A204.1 (cell line): ENCODE results near the gene CNR2.
A peak's percentile ranks its signal among the peaks of the same experiment; 100 is the strongest.
"Not testable (repeated sequence)": the region's sequence is repeated elsewhere in the genome, so short reads cannot be mapped to it uniquely, and the experiment has no call there.

Experiments used
- FAIRE-seq: peaks from 2 replicates; lab custom pipeline; 2012; peaks lifted over from hg19 to GRCh38; lab: Jason Lieb, UNC

Gene CNR2

DNA sequence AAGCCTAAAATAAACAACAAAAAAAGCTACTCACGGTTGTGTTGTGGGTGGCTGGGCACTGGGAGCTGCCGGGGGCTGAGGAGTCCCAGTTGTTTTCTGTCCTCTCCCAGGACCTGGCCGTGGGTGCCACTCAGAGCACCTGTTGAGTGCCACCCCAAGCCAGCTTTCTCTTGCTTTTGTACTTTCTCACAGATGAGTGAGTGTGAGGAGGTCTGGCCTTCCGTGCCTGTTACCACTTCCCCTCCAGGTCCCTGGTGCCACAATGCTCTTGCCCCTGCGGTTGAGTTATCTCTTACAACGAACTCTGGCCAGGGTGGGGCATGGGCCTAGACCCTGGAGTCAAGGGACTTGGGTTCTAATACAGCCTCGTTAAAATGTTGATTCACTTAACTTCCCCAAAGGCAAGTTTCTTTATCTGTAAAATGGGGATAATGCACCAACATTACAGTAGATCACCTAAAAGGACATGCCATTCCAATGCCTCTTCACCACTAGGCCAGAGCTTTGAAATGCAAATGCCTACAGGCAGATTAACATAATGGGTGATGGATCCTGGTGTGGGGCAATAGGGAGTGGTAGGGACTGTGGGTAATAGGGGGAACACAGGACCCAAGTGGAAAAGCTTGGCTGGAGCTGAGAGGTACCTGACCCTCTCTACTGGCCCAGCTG, at the start of gene CNR2:
CNR2 (minus strand) TSS at position 151 of the 669 bp plus-strand sequence. CDS start 37,745 bp downstream, outside the sequence.
- no peak for FAIRE-seq

DNA sequence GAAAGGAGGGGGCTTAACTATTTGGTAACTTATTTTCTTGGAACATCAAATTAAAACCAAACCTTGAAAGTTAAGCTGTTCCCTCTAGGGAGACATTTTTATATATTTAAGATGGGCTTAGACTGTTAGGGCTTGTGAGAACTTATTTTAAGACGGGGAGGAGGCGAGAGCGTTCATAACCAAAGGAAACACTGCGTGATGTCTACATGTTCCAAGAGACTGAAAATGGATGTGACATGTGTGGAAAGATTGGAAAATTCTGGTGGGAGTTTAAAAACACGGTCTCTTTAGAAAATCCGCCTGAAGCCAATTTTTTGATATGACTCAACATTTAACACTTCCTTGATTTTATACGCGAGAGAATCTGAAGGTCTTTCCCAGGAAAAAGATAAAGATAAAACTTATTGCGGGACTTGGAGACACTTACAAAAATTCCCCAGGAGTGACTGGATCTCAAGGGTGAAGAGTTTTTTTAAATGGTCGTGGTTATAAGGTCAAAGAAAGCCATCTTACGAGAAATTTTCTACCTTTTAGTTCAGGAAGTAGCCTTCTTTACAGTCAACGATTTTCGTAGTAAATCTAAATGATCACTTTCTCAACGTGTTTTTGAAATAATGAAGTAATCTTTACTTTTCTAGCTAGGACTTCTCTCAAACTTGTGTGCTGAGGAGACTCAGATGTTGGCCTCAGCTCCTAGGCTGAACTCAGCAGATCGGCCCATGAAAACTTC, 47.3 kb upstream of the CNR2 start:
- no peak for FAIRE-seq

DNA sequence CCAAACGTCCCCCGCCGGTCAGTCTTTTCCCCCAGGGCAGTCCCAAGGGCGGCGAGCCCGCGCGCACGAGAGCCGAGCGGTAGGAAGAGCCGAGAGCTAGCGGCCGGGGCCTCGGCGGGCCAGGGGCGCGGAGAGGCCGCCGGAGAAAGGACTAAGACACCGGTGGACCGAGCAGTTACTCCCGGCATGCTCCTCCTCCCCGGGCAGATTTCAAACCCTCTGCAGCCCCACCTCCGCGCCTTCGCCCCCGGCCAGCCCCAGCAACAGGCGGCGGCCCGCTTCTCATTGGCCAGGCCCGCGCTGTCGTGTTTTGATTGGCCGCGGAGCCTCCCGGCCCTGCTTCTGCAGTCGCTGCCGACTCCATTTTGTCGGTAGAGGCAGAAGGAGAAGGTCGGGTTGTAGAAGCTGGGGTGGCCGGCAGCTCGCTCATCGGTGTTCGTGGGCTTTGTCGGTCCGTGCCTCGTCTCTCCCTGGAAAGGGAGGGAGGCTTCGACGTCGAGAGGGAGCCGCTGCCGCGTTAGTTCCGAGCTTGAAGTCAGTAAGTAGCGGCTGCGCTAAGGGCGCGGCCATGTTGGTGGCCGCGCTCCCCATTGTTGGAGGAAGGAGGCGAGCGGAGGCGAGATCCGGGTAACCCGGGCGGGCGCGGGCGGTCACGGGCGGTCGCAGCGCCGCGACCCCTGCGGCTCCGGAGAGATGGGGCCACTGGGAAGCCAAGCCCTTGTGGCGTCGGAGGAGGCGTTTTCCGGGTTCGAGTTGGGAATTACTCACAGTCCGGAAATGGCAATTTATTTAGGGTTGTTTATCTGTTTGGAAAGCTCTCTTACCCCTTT, 46.5 kb upstream of the CNR2 start, which contains the start of gene PNRC2:
PNRC2 (plus strand) TSS at position 368 of the 830 bp plus-strand sequence. CDS start 1,630 bp downstream, outside the sequence.
- peak; percentile 90 for FAIRE-seq

DNA sequence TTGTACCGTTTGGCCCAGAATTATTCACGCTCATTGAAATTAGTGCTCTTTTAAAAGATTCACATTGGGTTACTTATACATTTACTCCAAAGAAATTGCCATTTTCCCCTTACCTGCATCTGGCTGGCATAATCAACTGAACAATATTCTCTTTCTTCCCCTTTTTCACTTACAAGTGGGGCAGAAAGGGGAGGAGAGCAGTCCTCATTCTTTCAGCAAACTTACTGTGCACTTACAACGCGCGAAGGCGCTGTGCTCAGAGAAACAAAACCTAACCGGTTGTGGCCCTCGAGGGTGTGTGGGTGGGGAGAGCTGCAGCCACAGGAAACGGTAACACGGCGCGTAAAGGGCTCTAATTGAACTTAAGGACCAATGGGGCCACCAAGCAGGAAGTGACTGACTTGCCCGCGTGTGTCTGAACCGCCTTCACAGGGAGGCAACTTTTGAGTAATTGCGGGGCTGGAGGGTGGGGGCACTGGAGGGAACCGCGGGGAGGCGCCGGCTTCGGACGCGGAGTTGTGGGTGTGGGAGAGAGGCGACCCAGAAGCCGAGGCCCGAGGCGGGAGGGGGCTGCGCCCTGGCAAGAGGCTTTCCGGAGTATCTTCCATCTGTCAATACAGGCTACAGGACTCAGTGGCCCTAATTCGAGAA, 45.8 kb upstream of the CNR2 start:
- peak; percentile 95 for FAIRE-seq

DNA sequence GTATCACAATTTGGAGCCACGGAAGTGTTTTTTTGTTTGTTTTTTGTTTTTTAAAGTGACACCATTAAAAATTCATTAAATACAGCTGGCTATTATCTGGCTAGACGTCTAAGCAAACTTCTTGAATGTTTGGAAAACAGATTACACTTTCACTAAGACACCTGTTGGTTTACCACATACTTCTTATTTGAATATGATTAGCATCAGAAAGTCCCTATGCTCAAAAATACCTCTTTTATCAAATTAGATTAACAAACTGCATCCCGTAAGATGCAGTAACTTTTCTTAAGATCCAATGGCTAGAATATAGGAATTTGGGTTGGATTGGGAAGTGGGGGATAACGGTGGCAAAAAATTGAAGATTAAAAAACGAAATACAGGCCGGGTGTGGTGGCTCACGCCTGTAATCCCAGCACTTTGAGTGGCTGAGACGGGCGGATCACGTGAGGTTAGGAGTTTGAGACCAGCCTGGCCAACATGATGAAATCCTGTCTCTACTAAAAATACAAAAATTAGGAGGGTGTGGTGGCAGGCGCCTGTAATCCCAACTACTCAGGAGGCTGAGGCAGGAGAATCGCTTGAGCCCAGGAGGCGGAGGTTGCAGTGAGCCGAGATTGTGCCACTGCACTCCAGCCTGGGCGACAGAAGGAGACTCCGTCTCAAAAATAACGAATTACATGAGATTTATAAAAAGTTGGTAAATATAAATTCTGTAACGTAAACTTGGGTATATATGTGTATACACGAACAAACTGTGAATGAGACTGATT, 45.1 kb upstream of the CNR2 start:
- not testable (repeated sequence) for FAIRE-seq

DNA sequence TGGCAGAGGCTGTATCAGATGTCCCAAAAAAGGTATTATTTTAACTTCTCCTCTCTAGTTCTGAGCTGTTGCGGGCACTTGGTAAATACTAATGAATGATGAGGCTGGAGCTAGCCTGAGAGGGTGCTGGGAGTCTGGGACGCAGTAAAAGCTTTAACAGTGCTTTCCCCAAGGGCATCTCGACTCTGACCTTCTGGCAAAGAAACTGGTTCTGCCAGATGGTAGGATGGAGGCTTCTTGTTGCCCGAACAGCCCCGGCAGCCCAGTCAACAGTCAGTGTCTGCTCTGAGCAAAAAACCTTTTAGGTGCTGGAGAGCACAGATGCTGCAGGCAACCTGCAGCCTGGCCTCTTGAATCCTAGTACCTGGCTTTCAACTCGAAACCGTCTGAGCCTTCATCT, 43.9 kb upstream of the CNR2 start:
- no peak for FAIRE-seq

DNA sequence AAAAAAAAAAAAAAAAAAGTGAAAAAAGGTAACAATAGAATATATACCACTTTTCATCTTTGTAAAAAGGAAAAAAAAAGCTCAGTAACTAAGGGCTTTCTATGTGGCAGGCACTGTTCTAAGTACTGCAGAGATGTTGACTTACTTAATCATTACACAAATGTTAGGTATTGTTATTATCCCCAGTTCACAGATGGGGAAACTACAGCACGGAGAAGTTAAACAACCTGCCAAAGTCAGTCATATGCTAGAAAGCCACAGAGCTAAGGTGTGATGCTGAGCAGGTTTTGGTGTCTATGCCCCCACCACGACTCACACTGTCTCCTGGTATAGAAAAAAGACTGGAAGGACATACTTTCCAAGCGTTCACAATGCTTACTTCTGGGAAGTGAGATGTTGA, 39.9 kb upstream of the CNR2 start:
- no peak for FAIRE-seq

DNA sequence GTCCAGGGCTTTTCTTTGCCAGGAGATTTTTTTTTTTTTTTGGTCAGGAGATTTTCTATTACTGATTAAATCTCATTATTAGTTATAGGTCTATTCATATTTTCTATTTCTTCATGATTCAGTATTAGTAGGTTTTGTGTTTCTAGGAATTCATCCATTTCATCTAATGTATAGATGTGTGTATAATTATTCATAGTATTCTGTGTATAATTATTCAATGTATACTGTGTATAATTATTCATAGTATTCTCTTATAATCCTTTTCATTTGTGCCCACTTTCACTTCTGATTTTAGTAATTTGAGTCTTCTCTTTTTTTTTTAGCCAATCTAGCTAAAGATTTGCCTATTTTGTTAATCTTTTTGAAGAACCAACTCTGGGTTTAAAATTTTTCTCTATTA, 34.2 kb upstream of the CNR2 start:
- no peak for FAIRE-seq

DNA sequence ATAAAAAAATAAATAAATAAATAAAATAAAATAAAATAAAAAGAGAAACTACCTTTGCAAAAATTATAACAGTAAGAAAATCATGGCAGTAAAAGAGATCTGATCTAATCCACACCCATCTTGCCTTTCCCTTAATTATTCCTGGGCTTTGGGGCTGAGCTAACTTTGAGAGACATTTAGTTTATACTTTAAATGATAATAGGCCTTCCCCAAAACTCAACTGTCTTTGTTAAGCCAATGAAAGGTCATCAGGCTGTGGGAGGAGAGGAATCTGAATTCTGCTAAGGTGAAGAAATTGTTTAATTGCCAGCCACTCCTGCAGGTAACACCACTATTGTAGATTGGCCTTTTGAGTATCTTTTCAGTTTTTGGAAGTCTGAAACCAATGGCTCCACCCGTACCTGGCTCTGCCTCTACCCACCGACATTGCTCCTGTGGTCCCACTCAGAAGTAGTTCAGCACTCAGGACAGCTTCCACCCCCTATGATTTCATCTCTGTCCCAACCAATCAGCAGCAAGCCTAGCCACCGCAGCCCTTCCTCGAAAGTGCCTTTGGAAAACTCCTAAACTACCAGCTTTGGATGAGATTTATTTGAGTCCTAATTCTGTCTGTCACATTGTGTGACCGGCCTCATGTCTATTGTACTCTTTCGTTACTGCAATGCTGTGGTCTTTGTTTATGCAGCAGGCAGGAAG, 23.5 kb upstream of the CNR2 start:
- no peak for FAIRE-seq

DNA sequence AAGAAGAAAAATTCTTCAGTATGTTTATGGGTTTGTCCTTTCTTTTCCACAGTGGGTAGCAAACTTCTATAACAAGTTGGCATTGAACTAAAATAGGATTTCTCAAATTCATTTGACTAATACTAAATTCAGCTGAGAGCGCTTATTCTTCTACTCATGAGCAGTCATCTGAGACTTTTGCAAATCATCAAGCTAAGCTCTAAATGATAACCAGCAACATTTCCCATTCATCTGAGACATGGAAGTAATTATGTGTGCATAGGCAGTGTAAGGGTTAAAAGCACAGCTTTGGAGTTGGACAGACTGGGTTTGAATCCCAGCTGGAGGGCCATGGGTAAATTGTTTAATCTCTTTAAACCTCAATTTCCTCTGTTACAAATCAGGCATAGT, 18.3 kb upstream of the CNR2 start:
- FAIRE-seq = no peak

DNA sequence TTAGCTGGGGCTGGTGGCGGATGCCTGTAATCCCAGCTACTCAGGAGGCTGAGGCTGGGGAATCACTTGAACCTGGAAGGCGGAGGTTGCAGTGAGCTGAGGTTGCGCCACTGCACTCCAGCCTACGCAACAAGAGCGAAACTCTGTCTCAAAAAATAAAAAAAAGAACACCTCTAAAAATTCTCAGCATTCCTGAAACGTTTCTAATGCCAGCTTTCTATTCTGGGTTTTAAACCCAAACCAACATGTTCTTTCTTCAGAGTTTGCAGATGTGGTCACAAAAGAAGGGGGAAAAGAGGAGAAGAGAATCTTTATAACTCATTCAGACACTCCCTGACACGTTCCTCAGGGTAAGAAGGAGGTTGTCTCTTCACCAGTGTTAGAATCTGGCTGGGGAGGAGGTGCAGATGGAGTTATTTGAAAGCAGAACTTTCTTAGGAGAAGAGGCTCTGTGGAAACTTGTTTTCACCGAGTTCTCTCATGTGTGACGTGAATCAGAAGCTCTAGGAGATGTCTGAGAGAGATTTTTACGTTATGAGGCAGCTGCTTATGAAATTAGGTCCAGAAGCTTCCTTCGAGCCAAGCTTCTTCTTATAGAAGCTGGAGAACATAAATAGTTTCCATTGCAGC, 17.8 kb upstream of the CNR2 start:
- FAIRE-seq = no peak

DNA sequence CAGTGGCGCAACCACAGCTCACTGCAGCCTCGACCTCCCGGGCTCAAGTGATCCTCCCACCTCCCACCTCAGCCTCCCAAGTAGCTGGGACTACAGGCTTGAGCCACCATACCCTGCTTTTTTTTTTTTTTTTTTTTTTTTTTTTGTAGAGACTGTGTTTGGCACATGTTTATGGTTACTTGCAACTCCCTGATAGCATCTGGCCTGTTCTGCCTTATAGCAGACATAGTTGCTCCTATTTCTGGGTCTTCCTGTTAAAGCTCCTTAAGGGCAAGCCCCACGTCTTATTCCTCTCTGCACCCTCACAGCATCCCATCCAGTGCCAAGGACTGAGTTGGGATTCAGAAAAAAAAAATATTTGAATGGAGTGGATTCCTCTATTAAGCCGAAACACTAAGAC, 17.1 kb upstream of the CNR2 start:
- no peak for FAIRE-seq

DNA sequence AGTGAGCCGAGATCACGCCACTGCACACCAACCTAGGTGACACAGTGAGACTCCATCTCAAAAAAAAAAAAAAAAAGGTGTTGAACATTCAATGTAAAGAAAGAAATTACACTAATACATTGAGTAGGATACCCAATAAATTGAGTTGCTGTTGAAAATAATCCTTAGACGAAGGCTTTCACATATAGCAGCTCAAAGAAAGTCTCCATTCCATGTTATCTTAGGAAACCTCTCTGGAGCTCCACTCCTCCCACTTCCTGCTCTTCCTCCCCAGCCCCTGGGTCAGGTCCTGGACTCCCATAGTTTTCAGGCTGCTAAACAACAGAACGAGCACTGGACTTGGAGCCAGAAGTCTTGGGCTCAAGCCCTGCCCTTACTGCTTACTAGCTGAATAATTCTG, 15.6 kb upstream of the CNR2 start:
- FAIRE-seq = no peak

DNA sequence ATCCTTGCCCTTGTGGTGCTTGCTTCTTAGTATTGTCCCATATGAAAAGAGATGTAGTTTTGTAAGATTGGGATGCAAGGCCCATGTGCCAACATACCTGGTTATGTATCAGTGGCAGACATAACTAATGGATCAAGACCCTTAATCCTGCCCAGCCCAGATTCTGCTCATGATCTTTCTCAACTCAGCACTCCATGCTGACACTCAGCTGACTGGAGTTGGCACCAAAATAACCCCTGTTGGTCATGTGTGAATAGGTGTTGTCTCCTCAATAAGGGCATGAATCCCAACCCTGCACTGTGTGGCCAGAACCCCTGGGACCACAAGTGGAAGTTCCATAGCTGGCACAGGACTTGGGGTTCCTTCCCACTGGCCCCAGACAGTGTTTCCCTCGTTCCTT, 13.9 kb upstream of the CNR2 start:
- FAIRE-seq = no peak

DNA sequence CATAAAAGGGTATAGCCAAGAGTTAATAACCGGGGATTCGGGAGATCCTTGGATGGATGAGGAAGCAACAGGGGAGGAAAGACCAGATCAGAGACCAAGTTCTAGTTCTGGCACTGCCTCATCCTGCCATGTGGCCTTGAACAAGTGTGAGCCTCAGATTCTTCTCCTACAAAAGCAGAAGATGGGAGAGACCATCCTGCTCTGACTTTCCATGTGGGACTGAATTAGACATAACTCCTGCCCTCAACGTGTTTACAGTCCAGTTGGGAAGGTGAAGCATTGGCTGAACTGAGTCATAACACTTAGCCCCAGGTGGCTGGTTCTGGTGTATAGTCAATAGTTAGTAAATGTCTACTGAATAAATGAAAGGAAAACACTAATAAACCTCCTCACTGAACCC, 12.1 kb upstream of the CNR2 start:
- FAIRE-seq = no peak

DNA sequence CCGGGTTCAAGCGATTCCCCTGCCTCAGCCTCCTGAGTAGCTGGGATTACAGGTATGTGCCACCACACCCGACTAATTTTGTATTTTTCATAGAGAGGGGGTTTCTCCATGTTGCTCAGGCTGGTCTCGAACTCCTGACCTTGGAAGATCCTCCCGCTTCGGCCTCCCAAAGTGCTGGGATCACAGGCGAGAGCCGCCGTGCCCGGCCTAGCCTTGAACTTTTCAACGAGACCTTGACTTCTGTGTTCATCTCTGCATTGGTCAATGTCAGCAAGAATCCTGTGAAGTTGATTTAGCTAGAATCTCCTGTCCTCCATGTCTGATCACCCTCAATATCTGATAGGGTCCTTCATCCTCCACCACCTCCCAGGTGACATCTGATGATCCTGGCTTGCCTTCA, 11.4 kb upstream of the CNR2 start:
- FAIRE-seq = no peak

DNA sequence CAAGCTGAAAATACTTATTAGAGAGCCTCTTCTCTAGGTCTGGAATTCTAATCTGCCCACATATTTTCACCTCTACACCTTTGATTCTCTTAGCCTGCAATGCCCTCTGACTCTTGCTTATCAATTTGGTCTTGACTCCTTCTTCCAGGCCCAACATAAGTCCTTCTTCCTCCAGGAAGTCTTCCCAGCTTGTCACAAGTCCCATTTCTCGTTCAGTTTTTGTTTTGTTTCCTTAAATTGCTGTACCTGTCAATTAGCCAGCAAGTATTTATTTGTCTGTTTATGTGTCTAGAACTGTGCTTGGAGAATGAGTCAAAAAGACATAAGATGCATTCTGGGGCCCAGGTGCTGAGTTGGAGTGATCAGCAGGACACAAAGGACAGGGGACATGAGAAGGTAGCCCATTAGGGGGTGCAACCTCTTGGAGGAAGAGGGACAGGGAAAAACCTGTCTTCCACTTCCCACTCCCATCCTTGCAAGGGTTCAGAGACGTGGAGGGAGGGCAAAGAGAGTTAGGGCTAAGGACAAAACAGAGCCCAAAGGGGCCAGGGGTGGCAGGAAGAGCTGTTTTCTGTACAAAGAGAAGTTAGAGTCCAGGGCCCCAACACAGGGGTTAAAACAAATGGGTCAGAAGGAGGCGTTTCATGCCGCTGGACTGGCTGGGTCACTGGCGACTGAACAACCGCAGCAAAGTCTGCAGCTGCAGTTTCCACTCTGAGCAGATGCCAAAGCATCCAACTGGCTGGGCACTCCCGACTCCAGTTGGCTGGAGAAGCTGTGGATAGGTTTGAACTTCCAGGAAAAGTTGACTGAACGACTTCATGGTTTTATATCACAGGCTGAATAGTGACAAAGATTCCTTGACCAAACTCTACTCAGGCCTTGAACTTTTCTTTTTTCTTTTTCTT, 10.7 kb upstream of the CNR2 start:
- FAIRE-seq = no peak

DNA sequence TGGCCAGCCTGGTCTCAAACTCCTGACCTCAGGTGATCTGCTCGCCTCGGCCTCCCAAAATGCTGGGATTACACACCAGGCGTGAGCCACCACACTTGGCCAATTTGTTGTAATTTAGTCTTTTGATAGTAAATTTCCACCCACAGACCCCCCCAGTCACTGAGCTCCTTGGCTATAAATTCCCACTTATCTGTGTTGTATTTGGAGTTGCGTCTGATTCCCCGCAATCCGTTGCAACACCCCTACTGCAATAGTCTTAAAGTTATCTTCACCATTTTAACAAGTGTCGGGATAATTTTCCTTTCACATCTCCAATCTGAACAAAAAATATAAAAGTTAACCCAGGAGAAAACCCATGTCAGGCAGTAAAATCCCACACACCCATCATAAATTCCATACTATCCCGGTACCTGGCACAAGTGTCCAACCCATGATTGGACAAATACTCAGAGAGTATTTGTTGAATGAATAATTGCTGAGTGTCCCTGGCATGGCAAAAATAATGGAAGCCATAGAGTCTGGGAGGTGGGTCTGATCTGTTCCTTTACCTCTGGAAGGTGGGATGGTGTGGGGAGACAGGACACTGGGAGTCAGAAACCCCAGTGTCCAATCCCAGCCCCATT, 9.3 kb upstream of the CNR2 start:
- FAIRE-seq = no peak
